Measurements from ENCODE around the gene POLR2J.
A peak's percentile ranks its signal among the peaks of the same experiment; 100 is the strongest.
"Not testable (repeated sequence)": the region's sequence is repeated elsewhere in the genome, so short reads cannot be mapped to it uniquely, and the experiment has no call there.

Gene POLR2J

DNA sequence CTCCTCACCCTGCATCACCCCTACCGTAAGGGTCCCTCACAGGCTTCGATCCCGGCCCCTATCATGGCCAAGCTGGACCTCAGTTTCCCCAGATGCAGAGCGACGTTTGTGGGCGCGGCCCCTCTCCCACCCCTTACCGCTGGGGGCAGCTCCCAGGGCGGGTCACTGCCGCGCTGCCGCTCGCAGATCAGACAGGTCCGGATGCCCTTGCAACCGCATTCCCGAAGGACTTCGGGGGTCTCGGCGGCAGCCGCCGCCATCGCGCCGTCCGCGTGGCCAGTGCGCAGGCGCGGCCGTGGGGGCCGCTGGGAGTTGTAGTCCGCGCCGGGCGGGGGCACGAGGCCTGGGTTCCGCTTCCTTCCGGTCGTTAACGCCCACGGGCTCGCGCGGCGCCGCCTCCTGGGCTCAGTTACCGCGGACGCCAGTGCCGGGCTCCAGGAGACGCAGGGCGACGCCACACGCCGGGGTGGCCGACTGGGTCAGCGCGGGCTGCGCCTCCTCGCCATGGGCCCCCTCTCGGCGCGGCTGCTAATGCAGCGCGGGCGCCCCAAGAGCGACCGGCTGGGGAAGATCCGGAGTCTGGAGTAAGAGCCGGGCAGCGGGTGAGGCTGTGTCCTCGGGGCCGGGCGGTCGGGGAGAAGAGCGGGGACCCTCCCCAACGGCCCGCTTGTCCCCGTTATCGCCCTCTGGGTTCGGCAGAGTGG lies 14.0 kb downstream of the POLR2J start, which contains the start of the genes ALKBH4 and LRWD1:
TSS of gene ALKBH4 (minus strand) at position 287 of the 704 bp plus-strand sequence. CDS start at position 260, 27 bp downstream.
TSS of gene LRWD1 (plus strand) at position 408 of the 704 bp plus-strand sequence. CDS start at position 505, 97 bp downstream.
- ATAC-seq (ENCODE audit: low read depth) (peak; percentile 97), DNase-seq (ENCODE audit: low spot score in 2 of 2) (peak; percentile 88 to 95)
- peak within 1 kb of the TSS; percentile 74 for H3K4me3 Mint-ChIP-seq
- no peaks in the 10 kb centered on the region for H3K27me3 Mint-ChIP-seq
- peak within 1 kb of the TSS; percentile 19 for H3K27ac Mint-ChIP-seq
- H3K4me1 Mint-ChIP-seq, result peaks cover 16% of the 10 kb centered on the region
- no peaks in the 10 kb centered on the region for H3K9me3 Mint-ChIP-seq
- peaks cover 5% of the 10 kb centered on the region for H3K36me3 Mint-ChIP-seq

DNA sequence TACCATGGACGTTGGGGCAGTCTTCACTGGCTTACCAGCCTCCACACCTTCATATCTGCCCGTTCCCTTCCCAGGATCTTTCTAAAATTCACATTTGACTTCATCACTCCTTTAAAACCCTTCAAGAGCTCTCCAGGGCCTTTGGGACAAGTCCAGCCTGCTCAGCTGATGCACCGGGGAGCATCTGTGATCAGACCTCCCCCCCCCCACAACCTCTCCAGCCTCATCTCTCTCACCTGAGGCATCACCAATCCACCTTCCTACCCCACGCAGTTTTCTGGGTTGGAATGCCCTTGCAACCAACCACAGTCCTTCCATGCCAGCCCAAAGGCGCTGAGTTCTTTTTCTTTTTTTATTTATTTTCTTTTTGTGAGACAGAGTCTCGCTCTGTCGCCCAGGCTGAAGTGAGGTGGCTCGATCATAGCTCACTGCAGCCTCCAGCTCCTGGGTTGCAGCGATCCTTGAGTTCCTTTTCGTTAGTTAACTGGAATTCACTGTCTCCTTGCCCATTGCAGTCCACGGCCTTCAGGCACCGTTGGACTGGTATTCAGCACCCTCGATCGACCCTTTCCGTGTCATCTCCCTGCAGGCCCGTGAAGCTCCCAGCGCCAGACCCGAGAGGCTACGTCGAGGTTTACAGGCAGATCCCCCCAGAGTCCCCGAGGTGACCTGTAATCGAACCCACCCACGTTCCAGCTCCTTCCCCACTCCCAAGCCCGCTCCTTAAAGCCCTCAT lies 14.7 kb downstream of the POLR2J start:
- ATAC-seq (ENCODE audit: low read depth), result no peak
- H3K27ac Mint-ChIP-seq, result peak overlapping the region; percentile 19
- no peaks in the 10 kb centered on the region for H3K27me3 Mint-ChIP-seq
- no peaks in the 10 kb centered on the region for H3K9me3 Mint-ChIP-seq
- peak overlapping the region; percentile 74 for H3K4me3 Mint-ChIP-seq
- H3K4me1 Mint-ChIP-seq, result peaks cover 16% of the 10 kb centered on the region
- DNase-seq (ENCODE audit: low spot score in 2 of 2), result no peak
- H3K36me3 Mint-ChIP-seq, result peaks cover 5% of the 10 kb centered on the region

DNA sequence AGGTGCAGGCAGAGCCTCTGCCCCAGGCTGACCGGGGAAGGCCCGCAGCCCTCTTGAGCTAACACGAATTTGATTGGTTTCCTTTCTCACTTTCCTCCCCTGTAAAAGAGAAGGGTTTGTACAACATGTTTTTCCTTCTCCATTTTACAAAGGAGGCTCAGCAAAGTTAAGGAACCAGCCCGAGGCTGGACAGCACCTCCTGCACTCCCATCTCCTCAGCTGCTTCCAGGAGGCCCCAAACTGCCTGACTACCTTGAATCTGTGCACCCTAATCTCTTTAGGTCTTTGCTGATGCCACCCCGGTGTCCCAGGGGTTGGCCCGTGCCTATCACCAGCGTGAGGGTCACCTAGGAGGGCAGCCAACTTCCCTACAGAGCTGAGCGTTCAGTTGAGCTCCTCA lies 18.3 kb downstream of the POLR2J start:
- Mint-ChIP-seq H3K36me3 (peaks cover 2% of the 10 kb centered on the region), H3K4me3 (no peak overlapping the region), H3K27ac (no peak overlapping the region), H3K9me3 (no peaks in the 10 kb centered on the region), H3K27me3 (no peaks in the 10 kb centered on the region), H3K4me1 (peaks cover 10% of the 10 kb centered on the region)
- ATAC-seq (ENCODE audit: low read depth) (no peak), DNase-seq (ENCODE audit: low spot score in 2 of 2) (no peak)

DNA sequence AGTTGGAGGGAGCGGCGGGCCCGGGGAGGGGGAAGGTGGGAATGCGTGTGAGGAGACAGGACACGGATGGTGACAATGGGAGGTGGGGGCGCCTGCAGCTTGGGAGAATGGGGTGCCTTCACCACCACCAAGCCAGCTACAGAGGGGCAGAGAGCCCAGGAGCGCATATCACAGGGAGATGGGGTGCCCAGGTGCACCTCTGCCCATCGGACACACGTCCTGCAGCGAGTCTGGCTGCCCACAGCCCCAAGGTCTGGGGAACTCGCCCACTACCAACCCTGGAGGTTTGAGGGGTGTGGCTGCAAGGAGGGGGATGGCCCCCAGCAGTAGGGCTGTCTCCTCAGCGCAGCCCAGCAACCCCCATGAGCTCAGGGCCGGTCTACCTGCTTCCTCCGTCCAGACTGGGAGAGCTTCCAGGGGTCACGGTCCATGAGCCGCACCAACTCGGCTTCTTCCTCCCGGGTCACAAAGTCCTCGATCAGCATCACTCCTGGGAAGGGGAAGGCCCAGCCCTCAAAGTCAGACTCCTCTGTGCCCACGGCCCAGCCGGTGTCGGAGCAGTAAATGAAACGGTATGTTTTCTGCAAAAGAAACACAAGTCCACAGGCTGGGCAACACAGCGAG lies 19.4 kb downstream of the POLR2J start:
- Mint-ChIP-seq H3K27ac (no peak overlapping the region), H3K4me1 (peaks cover 10% of the 10 kb centered on the region), H3K4me3 (no peak overlapping the region), H3K27me3 (no peaks in the 10 kb centered on the region), H3K36me3 (peaks cover 2% of the 10 kb centered on the region), H3K9me3 (no peaks in the 10 kb centered on the region)
- ATAC-seq (ENCODE audit: low read depth) (no peak), DNase-seq (ENCODE audit: low spot score in 2 of 2) (no peak)

DNA sequence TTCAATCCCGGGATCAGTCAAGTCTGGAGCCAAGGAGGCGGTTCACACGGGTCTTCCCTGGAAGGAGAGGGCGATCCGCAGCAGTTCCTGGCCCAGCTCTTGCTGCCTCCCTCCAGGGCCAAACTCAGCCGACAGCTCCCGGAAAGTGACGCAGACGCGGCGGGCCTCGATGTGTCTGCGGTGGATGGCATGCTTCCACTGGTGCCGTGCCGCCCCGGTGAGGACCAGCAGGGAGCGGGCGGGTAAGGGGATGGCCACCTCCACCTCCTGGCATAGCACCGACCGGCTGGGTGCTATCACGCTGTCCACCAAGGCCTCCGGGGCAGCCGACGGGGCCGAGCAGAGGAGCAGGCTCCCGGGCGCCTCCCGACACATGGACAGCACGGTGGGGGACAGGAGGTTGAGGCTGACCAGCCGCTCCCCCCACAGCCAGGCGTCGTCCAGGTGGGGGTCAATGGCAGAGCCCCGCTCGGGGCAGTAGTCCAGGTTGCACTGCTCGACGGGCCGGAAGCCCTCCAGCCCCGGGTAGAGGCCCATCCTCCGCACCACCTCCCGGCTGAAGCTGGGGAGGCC lies 21.3 kb downstream of the POLR2J start:
- DNase-seq (ENCODE audit: low spot score in 2 of 2), result no peak
- Mint-ChIP-seq H3K36me3 (peaks cover 2% of the 10 kb centered on the region), H3K27ac (no peak overlapping the region), H3K4me3 (no peak overlapping the region), H3K9me3 (no peaks in the 10 kb centered on the region), H3K27me3 (no peaks in the 10 kb centered on the region), H3K4me1 (peaks cover 6% of the 10 kb centered on the region)
- no peak for ATAC-seq (ENCODE audit: low read depth)

DNA sequence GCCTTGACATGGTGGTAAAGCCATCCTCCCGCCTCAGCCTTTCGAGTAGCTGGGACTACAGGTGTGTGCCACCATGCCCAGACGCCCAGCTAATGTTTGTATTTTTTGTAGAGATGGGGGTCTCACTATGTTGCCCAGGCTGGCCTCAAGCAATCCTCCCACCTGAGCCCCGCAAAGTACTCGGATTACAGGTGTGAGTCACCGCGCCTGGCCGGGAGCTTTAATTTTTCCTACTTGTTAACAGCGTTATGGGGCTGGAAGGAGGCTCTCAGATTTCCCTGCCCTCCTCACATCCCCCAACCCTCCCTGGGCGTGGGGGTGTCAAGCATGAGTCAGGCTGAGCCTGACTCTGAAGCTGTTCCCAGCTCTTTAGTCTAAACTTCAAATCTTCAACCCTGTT lies 22.4 kb downstream of the POLR2J start:
- ATAC-seq (ENCODE audit: low read depth), result no peak
- no peak overlapping the region for H3K27ac Mint-ChIP-seq

DNA sequence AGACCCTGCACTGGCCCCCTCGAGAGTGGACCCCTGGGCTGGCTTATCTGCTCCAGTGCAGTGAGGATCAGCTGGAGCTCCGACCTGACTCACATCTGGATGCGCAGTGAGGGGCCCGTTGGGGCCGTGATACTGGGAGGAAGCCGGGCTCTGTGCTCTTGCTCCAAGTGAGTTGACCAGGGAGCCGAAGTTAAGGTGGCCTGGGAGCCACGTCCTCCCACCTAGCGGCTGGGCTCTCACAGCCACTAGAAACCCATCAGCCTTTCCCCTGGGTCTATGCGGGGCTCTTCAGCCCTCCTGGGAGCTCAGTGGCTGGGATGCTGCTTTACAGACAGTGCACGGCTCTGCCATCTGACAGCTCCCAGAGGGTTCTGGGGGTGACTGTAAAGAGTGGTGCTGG lies 23.1 kb downstream of the POLR2J start:
- H3K27ac Mint-ChIP-seq, result no peak overlapping the region
- no peak overlapping the region for H3K4me3 Mint-ChIP-seq
- peaks cover 2% of the 10 kb centered on the region for H3K36me3 Mint-ChIP-seq
- no peaks in the 10 kb centered on the region for H3K27me3 Mint-ChIP-seq
- H3K9me3 Mint-ChIP-seq, result no peaks in the 10 kb centered on the region
- no peak for DNase-seq (ENCODE audit: low spot score in 2 of 2)
- no peak for ATAC-seq (ENCODE audit: low read depth)
- H3K4me1 Mint-ChIP-seq, result peaks cover 3% of the 10 kb centered on the region

More for the DNA sequence above, 22.4 kb downstream of the POLR2J start:
- no peaks in the 10 kb centered on the region for H3K27me3 Mint-ChIP-seq
- peaks cover 2% of the 10 kb centered on the region for H3K36me3 Mint-ChIP-seq
- no peak overlapping the region for H3K4me3 Mint-ChIP-seq
- H3K4me1 Mint-ChIP-seq, result peaks cover 6% of the 10 kb centered on the region
- DNase-seq (ENCODE audit: low spot score in 2 of 2), result no peak
- H3K9me3 Mint-ChIP-seq, result no peaks in the 10 kb centered on the region

DNA sequence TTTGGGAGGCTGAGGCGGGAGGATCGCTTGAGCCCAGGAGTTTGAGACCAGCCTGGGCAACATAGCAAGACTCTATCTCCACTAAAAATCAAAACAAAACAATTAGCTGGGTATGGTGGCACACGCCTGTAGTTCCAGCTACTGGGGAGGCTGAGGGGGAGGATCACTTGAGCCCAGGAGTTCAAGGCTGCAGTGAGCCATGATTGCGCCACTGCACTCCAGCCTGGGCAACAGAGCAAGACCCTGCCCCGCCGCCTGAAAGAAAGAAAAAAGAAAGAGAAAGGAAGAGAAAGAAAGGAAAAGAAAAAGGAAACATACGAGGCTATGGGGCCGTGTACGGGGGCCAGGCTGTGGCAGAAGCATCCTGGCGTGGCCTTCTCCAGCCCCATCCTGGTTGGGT lies 23.8 kb downstream of the POLR2J start:
- H3K4me1 Mint-ChIP-seq; ATAC-seq (ENCODE audit: low read depth); H3K4me3 Mint-ChIP-seq; H3K27me3 Mint-ChIP-seq; H3K9me3 Mint-ChIP-seq; H3K27ac Mint-ChIP-seq; H3K36me3 Mint-ChIP-seq; DNase-seq (ENCODE audit: low spot score in 2 of 2): not testable (repeated sequence)

DNA sequence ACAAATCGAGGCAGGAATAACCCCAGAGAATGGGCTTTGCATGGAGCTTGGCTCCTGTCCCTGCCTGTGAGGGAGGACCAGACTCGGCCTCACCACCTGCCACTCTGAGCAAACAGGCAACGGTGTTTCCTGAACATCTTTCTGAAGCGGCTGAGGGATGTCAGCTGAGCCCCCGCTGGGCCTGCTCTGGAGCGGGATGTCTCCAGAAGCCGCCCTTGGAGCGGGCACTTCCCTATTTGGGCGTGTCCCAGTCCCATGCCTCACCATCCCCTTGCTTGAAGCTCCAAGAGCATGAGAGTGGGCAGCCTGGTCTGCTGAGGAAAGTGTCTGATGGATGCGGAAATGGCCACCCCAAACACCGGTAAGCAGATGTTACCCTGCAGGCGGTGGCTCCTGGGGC lies 24.3 kb downstream of the POLR2J start:
- no peak overlapping the region for H3K27ac Mint-ChIP-seq
- H3K9me3 Mint-ChIP-seq, result no peaks in the 10 kb centered on the region
- H3K27me3 Mint-ChIP-seq, result no peaks in the 10 kb centered on the region
- DNase-seq (ENCODE audit: low spot score in 2 of 2), result no peak
- no peak overlapping the region for H3K4me3 Mint-ChIP-seq
- ATAC-seq (ENCODE audit: low read depth), result no peak
- H3K36me3 Mint-ChIP-seq, result peaks cover 2% of the 10 kb centered on the region
- peaks cover 7% of the 10 kb centered on the region for H3K4me1 Mint-ChIP-seq

DNA sequence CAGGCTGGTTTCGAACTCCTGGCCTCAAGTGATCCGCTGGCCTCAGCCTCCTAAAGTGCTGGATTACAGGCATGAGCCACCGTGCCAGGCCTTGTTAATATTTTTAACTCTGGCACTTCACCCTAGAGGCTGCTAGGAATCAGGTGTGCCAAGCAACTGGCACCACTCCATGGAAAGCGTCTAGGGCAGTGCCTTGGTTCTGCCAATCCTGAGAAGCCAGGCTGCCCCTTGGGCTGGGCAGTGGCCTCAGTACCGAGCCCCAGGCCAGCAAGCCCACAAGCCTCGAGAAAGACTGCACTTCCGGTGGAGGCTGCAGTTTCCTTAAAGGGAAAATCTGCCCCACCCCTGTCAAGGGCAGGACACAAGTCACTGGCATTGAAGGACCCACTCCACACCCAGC lies 25.4 kb downstream of the POLR2J start:
- Mint-ChIP-seq H3K4me1 (peaks cover 7% of the 10 kb centered on the region), H3K4me3 (no peak overlapping the region), H3K9me3 (no peaks in the 10 kb centered on the region), H3K27ac (no peak overlapping the region), H3K36me3 (peaks cover 4% of the 10 kb centered on the region), H3K27me3 (no peaks in the 10 kb centered on the region)
- DNase-seq (ENCODE audit: low spot score in 2 of 2), result no peak
- ATAC-seq (ENCODE audit: low read depth), result no peak

DNA sequence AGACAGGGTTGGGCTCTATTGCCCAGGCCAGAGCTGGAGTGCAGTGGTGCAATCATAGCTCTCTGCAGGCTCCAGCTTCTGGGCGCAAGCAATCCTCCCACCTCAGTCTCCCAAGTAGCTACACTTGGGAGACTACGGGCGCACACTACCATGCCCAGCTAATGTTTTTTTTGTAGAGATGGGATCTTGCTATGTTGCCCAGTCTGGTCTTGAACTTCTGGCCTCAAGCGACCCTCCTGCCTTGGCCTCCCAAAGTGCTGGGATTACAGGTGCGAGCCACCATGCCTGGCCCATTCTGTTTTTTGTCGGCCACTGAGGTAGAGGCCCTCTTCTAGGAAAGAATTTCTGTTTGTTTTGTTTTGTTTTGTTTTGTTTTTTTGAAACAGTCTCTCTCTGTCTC lies 26.3 kb downstream of the POLR2J start:
- H3K4me1 Mint-ChIP-seq, result peaks cover 7% of the 10 kb centered on the region
- no peaks in the 10 kb centered on the region for H3K9me3 Mint-ChIP-seq
- no peak overlapping the region for H3K4me3 Mint-ChIP-seq
- ATAC-seq (ENCODE audit: low read depth) (no peak), DNase-seq (ENCODE audit: low spot score in 2 of 2) (no peak)
- no peak overlapping the region for H3K27ac Mint-ChIP-seq
- H3K27me3 Mint-ChIP-seq, result no peaks in the 10 kb centered on the region
- peaks cover 4% of the 10 kb centered on the region for H3K36me3 Mint-ChIP-seq

DNA sequence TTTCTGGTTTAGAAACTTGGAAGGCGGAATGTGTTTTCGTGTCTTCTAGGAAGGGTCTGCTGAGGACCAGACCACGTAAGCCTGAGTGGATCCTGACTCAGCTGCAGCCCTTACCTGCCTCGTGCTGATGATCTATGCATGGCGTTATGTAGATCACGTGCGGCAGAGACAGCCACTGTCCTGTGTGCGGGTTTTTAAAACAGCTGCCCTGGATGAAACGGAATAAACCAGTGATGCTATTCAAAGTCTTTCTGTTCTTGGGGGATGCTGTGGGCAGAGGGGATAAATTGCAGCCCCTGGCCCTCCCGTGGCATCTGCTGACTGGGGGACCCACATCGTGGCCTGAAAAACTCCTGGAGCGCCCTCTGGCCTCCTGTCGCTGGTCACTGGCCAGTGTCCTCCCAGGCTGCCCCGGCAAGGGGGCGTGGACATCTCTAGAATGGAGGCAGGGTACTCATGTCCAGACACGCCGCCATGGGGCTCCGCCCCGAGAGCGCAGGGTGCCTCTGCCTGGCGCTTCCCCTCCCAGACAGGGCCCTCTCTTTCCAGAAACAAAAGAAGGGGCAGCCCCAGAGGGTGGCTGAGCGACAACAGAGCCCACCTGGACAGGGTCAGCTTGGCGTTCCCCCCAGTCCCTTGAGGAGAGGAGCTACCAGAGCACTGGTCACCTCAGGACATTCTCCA lies 27.2 kb downstream of the POLR2J start:
- Mint-ChIP-seq H3K27me3 (no peaks in the 10 kb centered on the region), H3K36me3 (peaks cover 11% of the 10 kb centered on the region), H3K9me3 (no peaks in the 10 kb centered on the region), H3K4me3 (no peak overlapping the region), H3K4me1 (peaks cover 11% of the 10 kb centered on the region), H3K27ac (no peak overlapping the region)
- DNase-seq (ENCODE audit: low spot score in 2 of 2), result no peak
- ATAC-seq (ENCODE audit: low read depth), result no peak

DNA sequence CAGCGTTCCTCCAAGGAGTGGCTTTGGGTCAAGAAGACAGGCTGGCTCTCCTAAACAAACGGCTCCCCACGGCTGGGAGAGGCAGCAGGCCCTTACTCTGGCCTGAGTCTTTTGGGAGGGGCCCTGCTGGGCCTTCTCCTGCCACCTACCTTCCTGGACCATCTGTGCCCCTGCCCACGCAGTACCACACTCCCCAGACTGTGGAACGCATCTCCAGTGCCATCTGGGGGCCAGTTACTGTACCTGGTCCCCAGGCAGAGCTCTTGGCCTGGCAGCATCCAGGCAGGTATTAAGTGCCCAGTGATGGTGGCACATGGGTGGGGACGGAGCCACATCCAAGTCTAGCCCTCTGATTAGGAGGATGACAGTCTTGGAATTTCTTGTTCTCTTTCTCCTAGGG lies 28.5 kb downstream of the POLR2J start:
- Mint-ChIP-seq H3K4me3 (no peak overlapping the region), H3K27ac (peak overlapping the region; percentile 83), H3K36me3 (peaks cover 18% of the 10 kb centered on the region), H3K4me1 (peaks cover 19% of the 10 kb centered on the region), H3K27me3 (no peaks in the 10 kb centered on the region), H3K9me3 (no peaks in the 10 kb centered on the region)
- DNase-seq (ENCODE audit: low spot score in 2 of 2) (peak; percentile 54 to 62), ATAC-seq (ENCODE audit: low read depth) (peak; percentile 94)

All from memory B cell (primary cell).